A673 (cell line): ENCODE measurements around the gene GBX1. TPM values are rescaled to one million over a fixed set of nuclear protein-coding genes. Genes with fewer than 3 reads are reported as not detected.

Experiments
- BruUV-seq: library from RNA; stranded (reverse); fragments of 400-500 nt; replicated peaks from 2 replicates; lab custom pipeline; 2021; lab: Mats Ljungman, UMichigan
- CTCF ChIA-PET: fragments of 300-600 bp; sonication (Branson Sonifier 250); formaldehyde crosslinking; loops from one replicate; lab custom pipeline; 2022; ENCODE audit warnings: antibody characterized with exemption; lab: Charles Lee
- POLR2A ChIA-PET: fragments of 300-600 bp; sonication (Branson Sonifier 250); formaldehyde crosslinking; loops from one replicate; lab custom pipeline; 2022; ENCODE audit warnings: antibody characterized with exemption; ENCODE audit not compliant: low non-redundant PET; lab: Charles Lee
- DNase-seq: peaks from one replicate; pipeline ENCODE4 v3.0.0-alpha.2; 2015; ENCODE audit warnings: low spot score
- H3K27ac ChIP-seq: fragments of 200-600 bp; sonication (generic); 2 replicates; pipeline ENCODE4 v1.5.1; 2016; ENCODE audit warnings: mixed run types, low read depth, mild to moderate bottlenecking, mixed read lengths, antibody characterized with exemption, low read length; ENCODE audit not compliant: poor library complexity, severe bottlenecking
- H3K27me3 ChIP-seq: fragments of 200-600 bp; sonication (generic); replicated peaks from 2 replicates; pipeline ENCODE4 v1.6.1; 2017; ENCODE audit warnings: mixed run types, low read depth, mild to moderate bottlenecking, mixed read lengths, antibody characterized with exemption, low read length; ENCODE audit not compliant: insufficient read depth, poor library complexity
- H3K36me3 ChIP-seq: fragments of 200-600 bp; sonication (generic); 2 replicates; pipeline ENCODE4 v1.6.1; 2016; ENCODE audit warnings: mixed run types, mild to moderate bottlenecking, mixed read lengths, antibody characterized with exemption, low read length; ENCODE audit not compliant: insufficient read depth, poor library complexity, severe bottlenecking
- H3K4me1 ChIP-seq: fragments of 200-600 bp; sonication (generic); 2 replicates; pipeline ENCODE4 v1.6.1; 2017; ENCODE audit warnings: mixed run types, mild to moderate bottlenecking, mixed read lengths, antibody characterized with exemption, low read length; ENCODE audit not compliant: insufficient read depth, poor library complexity, severe bottlenecking
- H3K4me3 ChIP-seq: fragments of 200-600 bp; sonication (generic); 2 replicates; pipeline ENCODE4 v1.5.1; 2016; ENCODE audit warnings: low read depth, mixed run types, mild to moderate bottlenecking, mixed read lengths, low read length; ENCODE audit not compliant: poor library complexity, severe bottlenecking
- H3K9me3 ChIP-seq: fragments of 200-600 bp; sonication (generic); 2 replicates; pipeline ENCODE4 v1.6.1; 2016; ENCODE audit warnings: mixed run types, low read depth, mild to moderate bottlenecking, mixed read lengths, antibody characterized with exemption, low read length; ENCODE audit not compliant: poor library complexity, severe bottlenecking
- EZH2 ChIP-seq: fragments of 200-600 bp; sonication (generic); IDR thresholded peaks from 2 replicates; pipeline ENCODE4 v1.6.1; 2017; ENCODE audit warnings: borderline replicate concordance, low read depth, mild to moderate bottlenecking, mixed read lengths, antibody characterized with exemption, low read length; ENCODE audit not compliant: poor library complexity, severe bottlenecking
- intact Hi-C: fragments of 100-400 bp; cut with micrococcal nuclease; formaldehyde crosslinking; loops from one replicate; pipeline ENCODE4 v1.10.0; 2022; ENCODE audit not compliant: unreplicated experiment
- total RNA-seq: library from RNA; stranded (reverse); gene quantifications from 2 replicates; pipeline ENCODE4 v1.2.3, GENCODE V29; 2021
- TF ChIP-seq, protein P1 (sequence below): fragments of 300-800, 200-600 bp; sonication (generic); conservative IDR thresholded peaks from 2 replicates; pipeline ENCODE4 v1.5.1; 2017; ENCODE audit warnings: low read depth, mild to moderate bottlenecking, antibody characterized with exemption, low read length, moderate library complexity, mixed read lengths

Gene GBX1
- total RNA-seq, 1 experiment from 2014 or later: not detected

GRCh38 chr7:151140826-151141225 lies 26.7 kb downstream of the GBX1 start:
- Histone ChIP-seq H3K4me3 (no peak overlapping the region), H3K9me3 (no peaks in the 10 kb centered on the region), H3K36me3 (peaks cover 24% of the 10 kb centered on the region), H3K4me1 (no peaks in the 10 kb centered on the region), H3K27ac (no peak overlapping the region), H3K27me3 (no peaks in the 10 kb centered on the region)
- DNase-seq: no peak
- BruUV-seq: no TSS peak
- intact Hi-C loops: no loop called here
- ChIA-PET CTCF (interaction anchor here (1.3 kb wide), 1 partner anchor 17 kb away, joined by 3 read pairs; no protein-coding TSS in a partner anchor), POLR2A (no interaction called here)
- TF ChIP-seq, protein P1, sequence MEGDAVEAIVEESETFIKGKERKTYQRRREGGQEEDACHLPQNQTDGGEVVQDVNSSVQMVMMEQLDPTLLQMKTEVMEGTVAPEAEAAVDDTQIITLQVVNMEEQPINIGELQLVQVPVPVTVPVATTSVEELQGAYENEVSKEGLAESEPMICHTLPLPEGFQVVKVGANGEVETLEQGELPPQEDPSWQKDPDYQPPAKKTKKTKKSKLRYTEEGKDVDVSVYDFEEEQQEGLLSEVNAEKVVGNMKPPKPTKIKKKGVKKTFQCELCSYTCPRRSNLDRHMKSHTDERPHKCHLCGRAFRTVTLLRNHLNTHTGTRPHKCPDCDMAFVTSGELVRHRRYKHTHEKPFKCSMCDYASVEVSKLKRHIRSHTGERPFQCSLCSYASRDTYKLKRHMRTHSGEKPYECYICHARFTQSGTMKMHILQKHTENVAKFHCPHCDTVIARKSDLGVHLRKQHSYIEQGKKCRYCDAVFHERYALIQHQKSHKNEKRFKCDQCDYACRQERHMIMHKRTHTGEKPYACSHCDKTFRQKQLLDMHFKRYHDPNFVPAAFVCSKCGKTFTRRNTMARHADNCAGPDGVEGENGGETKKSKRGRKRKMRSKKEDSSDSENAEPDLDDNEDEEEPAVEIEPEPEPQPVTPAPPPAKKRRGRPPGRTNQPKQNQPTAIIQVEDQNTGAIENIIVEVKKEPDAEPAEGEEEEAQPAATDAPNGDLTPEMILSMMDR: no peak
- no peak for TF ChIP-seq EZH2

GRCh38 chr7:151139791-151140190 lies 27.7 kb downstream of the GBX1 start:
- no TSS peak for BruUV-seq

GRCh38 chr7:151139071-151139790 lies 28.3 kb downstream of the GBX1 start:
- no peak for TF ChIP-seq EZH2
- TF ChIP-seq, protein P1: no peak
- intact Hi-C loops: no loop called here
- H3K4me1 ChIP-seq: no peaks in the 10 kb centered on the region
- H3K36me3 ChIP-seq: peaks cover 26% of the 10 kb centered on the region
- ChIA-PET CTCF (interaction anchor here (1.1 kb wide), 1 partner anchor 15 kb away, joined by 3 read pairs; no protein-coding TSS in a partner anchor), POLR2A (no interaction called here)
- no TSS peak for BruUV-seq
- H3K4me3 ChIP-seq: no peak overlapping the region
- no peak overlapping the region for H3K27ac ChIP-seq
- no peaks in the 10 kb centered on the region for H3K9me3 ChIP-seq
- DNase-seq: no peak
- H3K27me3 ChIP-seq: no peaks in the 10 kb centered on the region

More at GRCh38 chr7:151139791-151140190, 27.7 kb downstream of the GBX1 start:
- H3K4me3 ChIP-seq: no peak overlapping the region
- no peak for DNase-seq
- no peak for TF ChIP-seq EZH2
- TF ChIP-seq, protein P1: no peak
- ChIA-PET CTCF (interaction anchor here (1.1 kb wide), 1 partner anchor 16 kb away, joined by 3 read pairs; no protein-coding TSS in a partner anchor), POLR2A (no interaction called here)
- no peaks in the 10 kb centered on the region for H3K9me3 ChIP-seq
- H3K4me1 ChIP-seq: no peaks in the 10 kb centered on the region
- no peaks in the 10 kb centered on the region for H3K27me3 ChIP-seq
- peaks cover 25% of the 10 kb centered on the region for H3K36me3 ChIP-seq
- intact Hi-C loops: no loop called here
- H3K27ac ChIP-seq: no peak overlapping the region
